ENCODE data around the gene NCKAP5. TPM values are rescaled to one million over a fixed set of nuclear protein-coding genes. Genes with fewer than 3 reads are reported as not detected.

Gene NCKAP5
- polyA plus RNA-seq, 2 donors, result 2.2 to 3.0 TPM

DNA sequence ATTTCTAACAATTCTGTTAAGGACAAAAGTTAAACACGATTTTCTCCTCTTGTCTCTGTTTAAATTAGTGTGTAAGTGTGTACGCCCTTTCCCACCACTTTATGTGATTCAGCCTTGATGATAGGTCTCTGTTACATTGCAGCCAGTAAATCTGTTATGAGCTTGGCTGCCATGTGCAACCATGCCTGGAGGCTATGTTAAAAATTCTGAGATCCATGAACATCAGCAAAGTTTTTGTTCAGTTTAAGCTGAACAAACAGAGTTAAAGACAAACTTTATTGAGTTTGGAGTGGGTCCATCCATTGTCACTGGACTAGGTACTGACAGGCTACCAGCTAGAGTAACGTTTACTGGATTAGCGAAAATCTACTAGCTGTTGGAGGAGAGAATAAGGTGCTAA lies 110.4 kb downstream of the NCKAP5 start:
- Histone ChIP-seq H3K27ac (ENCODE audit: low read depth in 2 of 2, low read length in 1 of 2) (no peak overlapping the region), H3K27me3 (ENCODE audit: control insufficient read depth in 1 of 2, insufficient read depth in 2 of 2, low read length in 2 of 2) (no peaks in the 10 kb centered on the region), H3K36me3 (ENCODE audit: control insufficient read depth in 2 of 2, insufficient read depth in 2 of 2, low read length in 1 of 2) (no peaks in the 10 kb centered on the region), H3K4me1 (ENCODE audit: control insufficient read depth in 2 of 2, insufficient read depth in 2 of 2, low read length in 1 of 2) (no peaks in the 10 kb centered on the region), H3K9me3 (ENCODE audit: control insufficient read depth in 2 of 2, insufficient read depth in 1 of 2, low read depth in 1 of 2, low read length in 1 of 2) (peaks cover 0 to 3% of the 10 kb centered on the region in 2 donors), H3K4me3 (ENCODE audit: low read depth in 1 of 2, low read length in 2 of 2) (no peak overlapping the region)
- WGBS, 2 donors, result 47 to 58% methylated on average over 4 of the region's 4 CpGs

DNA sequence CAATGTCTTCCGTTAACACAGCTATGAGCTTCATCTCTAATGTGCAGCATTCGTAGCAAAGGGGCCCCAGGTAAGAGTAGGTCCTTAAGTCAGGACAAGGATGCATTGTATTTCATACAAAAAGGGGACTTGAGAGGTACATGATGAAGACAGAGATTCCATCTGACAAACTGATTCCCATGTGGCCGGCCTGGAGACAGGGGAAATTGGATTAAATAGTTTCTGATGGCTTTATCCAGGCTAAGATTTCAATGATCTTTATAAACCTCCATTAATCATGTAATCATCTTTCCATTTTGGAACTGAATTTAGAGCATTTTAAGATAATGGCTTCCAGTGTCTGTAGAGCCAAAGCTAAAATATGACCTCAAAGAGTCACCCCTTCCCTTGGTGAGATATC lies 111.3 kb downstream of the NCKAP5 start:
- no peaks in the 10 kb centered on the region for H3K4me1 ChIP-seq (ENCODE audit: control insufficient read depth in 2 of 2, insufficient read depth in 2 of 2, low read length in 1 of 2)
- H3K9me3 ChIP-seq (ENCODE audit: control insufficient read depth in 2 of 2, insufficient read depth in 1 of 2, low read depth in 1 of 2, low read length in 1 of 2), result peaks cover 0 to 3% of the 10 kb centered on the region in 2 donors
- H3K36me3 ChIP-seq (ENCODE audit: control insufficient read depth in 2 of 2, insufficient read depth in 2 of 2, low read length in 1 of 2), result no peaks in the 10 kb centered on the region
- H3K4me3 ChIP-seq (ENCODE audit: low read depth in 1 of 2, low read length in 2 of 2), result no peak overlapping the region
- no peak overlapping the region for H3K27ac ChIP-seq (ENCODE audit: low read depth in 2 of 2, low read length in 1 of 2)
- H3K27me3 ChIP-seq (ENCODE audit: control insufficient read depth in 1 of 2, insufficient read depth in 2 of 2, low read length in 2 of 2), result no peaks in the 10 kb centered on the region
- 77 to 86% methylated on average over 3 of the region's 3 CpGs for WGBS, 2 donors

DNA sequence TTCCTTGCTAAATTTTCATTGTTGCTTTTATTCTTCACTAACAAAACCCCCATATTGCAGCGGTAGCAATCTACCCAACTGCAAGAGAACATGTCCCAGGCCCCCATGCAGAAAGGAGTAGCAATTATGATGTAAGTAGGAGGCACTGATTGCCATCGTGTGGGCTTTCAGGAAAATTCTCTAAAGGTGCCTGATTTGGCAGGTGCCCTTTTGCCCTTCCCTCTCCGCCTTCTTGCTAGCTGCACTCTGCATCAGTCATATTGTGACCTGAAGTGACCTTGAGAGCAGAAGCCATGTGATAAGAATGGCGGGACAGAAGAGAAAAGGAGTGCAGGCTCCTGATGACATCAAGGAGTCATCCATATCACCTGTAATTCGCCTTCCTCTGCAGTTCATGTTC lies 112.1 kb downstream of the NCKAP5 start:
- H3K4me1 ChIP-seq (ENCODE audit: control insufficient read depth in 2 of 2, insufficient read depth in 2 of 2, low read length in 1 of 2), result no peaks in the 10 kb centered on the region
- H3K4me3 ChIP-seq (ENCODE audit: low read depth in 1 of 2, low read length in 2 of 2), result no peak overlapping the region
- H3K27ac ChIP-seq (ENCODE audit: low read depth in 2 of 2, low read length in 1 of 2), result no peak overlapping the region
- H3K9me3 ChIP-seq (ENCODE audit: control insufficient read depth in 2 of 2, insufficient read depth in 1 of 2, low read depth in 1 of 2, low read length in 1 of 2), result peaks cover 0 to 3% of the 10 kb centered on the region in 2 donors
- WGBS, 2 donors, result 71 to 85% methylated on average over 5 of the region's 5 CpGs
- no peaks in the 10 kb centered on the region for H3K36me3 ChIP-seq (ENCODE audit: control insufficient read depth in 2 of 2, insufficient read depth in 2 of 2, low read length in 1 of 2)
- no peaks in the 10 kb centered on the region for H3K27me3 ChIP-seq (ENCODE audit: control insufficient read depth in 1 of 2, insufficient read depth in 2 of 2, low read length in 2 of 2)

DNA sequence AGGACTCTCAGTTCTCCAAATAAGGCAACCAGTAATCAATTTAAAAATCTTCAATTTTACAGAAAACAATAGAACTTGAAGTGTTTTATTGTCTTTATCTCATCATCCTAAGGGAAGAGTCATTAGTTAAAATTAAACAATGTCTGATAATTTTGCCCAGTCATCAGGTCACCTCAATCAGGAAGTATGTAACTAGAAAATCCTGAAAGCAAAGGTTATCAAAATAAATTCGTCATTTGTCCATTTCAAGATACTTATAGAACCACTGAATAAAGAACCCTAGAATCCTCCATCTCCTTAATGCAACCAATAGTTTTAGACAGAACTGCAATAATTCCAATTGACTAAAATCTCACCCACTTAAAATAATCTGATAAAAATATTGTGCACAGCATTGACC lies 115.2 kb downstream of the NCKAP5 start:
- no peaks in the 10 kb centered on the region for H3K4me1 ChIP-seq (ENCODE audit: control insufficient read depth in 2 of 2, insufficient read depth in 2 of 2, low read length in 1 of 2)
- H3K4me3 ChIP-seq (ENCODE audit: low read depth in 1 of 2, low read length in 2 of 2), result no peak overlapping the region
- H3K27me3 ChIP-seq (ENCODE audit: control insufficient read depth in 1 of 2, insufficient read depth in 2 of 2, low read length in 2 of 2), result no peaks in the 10 kb centered on the region
- no peaks in the 10 kb centered on the region for H3K36me3 ChIP-seq (ENCODE audit: control insufficient read depth in 2 of 2, insufficient read depth in 2 of 2, low read length in 1 of 2)
- peaks cover 0 to 3% of the 10 kb centered on the region in 2 donors for H3K9me3 ChIP-seq (ENCODE audit: control insufficient read depth in 2 of 2, insufficient read depth in 1 of 2, low read depth in 1 of 2, low read length in 1 of 2)
- 46 to 62% methylated on average over 1 of the region's 1 CpG for WGBS, 2 donors
- H3K27ac ChIP-seq (ENCODE audit: low read depth in 2 of 2, low read length in 1 of 2), result no peak overlapping the region

DNA sequence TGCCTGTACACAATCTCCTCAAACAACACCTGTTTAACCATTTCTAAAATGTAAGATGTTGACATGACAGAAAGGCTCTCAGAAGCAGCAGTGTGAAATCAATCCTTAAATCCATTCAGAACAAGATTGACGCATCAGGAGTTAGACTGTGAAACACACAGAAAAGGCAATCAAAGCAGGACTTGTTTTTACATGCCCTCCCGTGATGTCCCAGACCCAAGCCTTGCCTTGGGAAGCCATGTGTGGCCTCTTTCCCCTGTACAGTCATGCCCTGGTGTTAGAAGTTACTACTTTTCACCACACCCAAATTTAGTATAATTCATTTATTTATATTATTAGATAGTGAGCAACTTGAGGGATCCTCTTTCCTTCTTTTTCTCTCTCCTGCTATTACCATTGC lies 115.7 kb downstream of the NCKAP5 start:
- H3K4me3 ChIP-seq (ENCODE audit: low read depth in 1 of 2, low read length in 2 of 2), result no peak overlapping the region
- H3K36me3 ChIP-seq (ENCODE audit: control insufficient read depth in 2 of 2, insufficient read depth in 2 of 2, low read length in 1 of 2), result no peaks in the 10 kb centered on the region
- WGBS, 2 donors, result 57 to 60% methylated on average over 2 of the region's 2 CpGs
- H3K9me3 ChIP-seq (ENCODE audit: control insufficient read depth in 2 of 2, insufficient read depth in 1 of 2, low read depth in 1 of 2, low read length in 1 of 2), result peaks cover 0 to 3% of the 10 kb centered on the region in 2 donors
- H3K27ac ChIP-seq (ENCODE audit: low read depth in 2 of 2, low read length in 1 of 2), result no peak overlapping the region
- H3K27me3 ChIP-seq (ENCODE audit: control insufficient read depth in 1 of 2, insufficient read depth in 2 of 2, low read length in 2 of 2), result no peaks in the 10 kb centered on the region
- H3K4me1 ChIP-seq (ENCODE audit: control insufficient read depth in 2 of 2, insufficient read depth in 2 of 2, low read length in 1 of 2), result no peaks in the 10 kb centered on the region

DNA sequence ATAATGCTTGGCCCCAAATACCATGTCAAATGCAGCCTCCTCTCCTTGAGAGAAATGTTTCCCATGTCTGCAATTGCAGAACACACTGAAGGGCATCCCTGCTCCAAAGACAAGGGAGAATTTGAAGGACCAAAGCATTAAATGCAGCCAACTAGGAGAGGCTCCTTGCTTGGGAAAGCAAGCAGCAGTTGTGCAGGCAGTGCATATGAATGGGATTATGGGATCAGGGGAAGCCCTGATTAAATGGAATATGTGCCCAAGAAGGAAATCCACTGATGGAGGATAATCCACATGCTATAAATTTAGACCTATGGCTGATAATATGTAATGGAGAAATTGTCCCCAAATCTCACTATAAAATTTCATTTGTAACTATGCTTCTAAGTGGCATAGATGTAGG lies 116.1 kb downstream of the NCKAP5 start:
- Histone ChIP-seq H3K27ac (ENCODE audit: low read depth in 2 of 2, low read length in 1 of 2) (peak overlapping the region; percentile 22 to 64), H3K27me3 (ENCODE audit: control insufficient read depth in 1 of 2, insufficient read depth in 2 of 2, low read length in 2 of 2) (no peaks in the 10 kb centered on the region), H3K9me3 (ENCODE audit: control insufficient read depth in 2 of 2, insufficient read depth in 1 of 2, low read depth in 1 of 2, low read length in 1 of 2) (peaks cover 0 to 3% of the 10 kb centered on the region in 2 donors), H3K4me3 (ENCODE audit: low read depth in 1 of 2, low read length in 2 of 2) (no peak overlapping the region), H3K36me3 (ENCODE audit: control insufficient read depth in 2 of 2, insufficient read depth in 2 of 2, low read length in 1 of 2) (no peaks in the 10 kb centered on the region), H3K4me1 (ENCODE audit: control insufficient read depth in 2 of 2, insufficient read depth in 2 of 2, low read length in 1 of 2) (no peaks in the 10 kb centered on the region)

DNA sequence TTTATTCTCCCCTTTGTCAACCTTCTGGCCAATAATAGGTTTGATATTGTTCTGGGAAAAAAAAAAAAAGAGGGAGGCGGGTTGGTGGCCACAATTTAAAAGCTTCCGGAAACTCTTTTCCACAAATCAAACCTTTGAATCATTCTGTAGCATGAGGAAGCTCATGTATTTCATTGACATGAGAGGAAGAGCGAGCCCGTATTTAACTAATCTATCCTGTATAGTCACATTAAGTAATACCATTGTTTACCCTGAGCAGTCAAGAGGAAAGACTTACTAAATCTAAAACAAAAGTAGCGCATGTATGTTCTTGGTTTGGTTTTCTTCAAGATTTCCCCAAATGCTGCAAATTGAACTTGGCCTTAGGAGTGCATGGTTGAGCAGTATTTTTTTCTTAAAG lies 120.1 kb downstream of the NCKAP5 start:
- no peaks in the 10 kb centered on the region for H3K27me3 ChIP-seq (ENCODE audit: control insufficient read depth in 1 of 2, insufficient read depth in 2 of 2, low read length in 2 of 2)
- no peak overlapping the region for H3K4me3 ChIP-seq (ENCODE audit: low read depth in 1 of 2, low read length in 2 of 2)
- 57 to 74% methylated on average over 5 of the region's 5 CpGs for WGBS, 2 donors
- no peaks in the 10 kb centered on the region for H3K4me1 ChIP-seq (ENCODE audit: control insufficient read depth in 2 of 2, insufficient read depth in 2 of 2, low read length in 1 of 2)
- H3K9me3 ChIP-seq (ENCODE audit: control insufficient read depth in 2 of 2, insufficient read depth in 1 of 2, low read depth in 1 of 2, low read length in 1 of 2), result peaks cover 0 to 1% of the 10 kb centered on the region in 2 donors
- H3K27ac ChIP-seq (ENCODE audit: low read depth in 2 of 2, low read length in 1 of 2), result no peak overlapping the region
- H3K36me3 ChIP-seq (ENCODE audit: control insufficient read depth in 2 of 2, insufficient read depth in 2 of 2, low read length in 1 of 2), result no peaks in the 10 kb centered on the region

DNA sequence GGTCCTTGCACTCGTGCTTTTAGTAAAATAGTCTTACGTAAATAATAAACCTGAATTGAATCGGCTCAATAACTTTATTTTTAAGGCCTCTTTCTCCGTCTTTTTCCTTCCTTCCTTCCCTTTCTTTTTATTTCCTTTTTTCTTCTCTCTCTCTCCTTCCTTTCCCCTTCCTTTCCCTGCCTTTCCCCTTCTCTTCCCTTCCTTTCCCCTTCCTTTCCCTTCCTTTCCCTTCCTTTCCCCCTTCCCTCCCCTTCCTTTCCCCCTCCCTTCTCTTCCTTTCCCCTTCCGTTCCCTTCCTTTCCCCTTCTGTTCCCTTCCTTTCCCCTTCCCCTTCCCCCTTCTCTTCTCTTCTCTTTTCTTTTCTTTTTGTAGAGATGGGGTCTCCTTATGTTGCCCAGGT lies 121.0 kb downstream of the NCKAP5 start:
- H3K4me3 ChIP-seq (ENCODE audit: low read depth in 1 of 2, low read length in 2 of 2), result no peak overlapping the region
- no peaks in the 10 kb centered on the region for H3K27me3 ChIP-seq (ENCODE audit: control insufficient read depth in 1 of 2, insufficient read depth in 2 of 2, low read length in 2 of 2)
- peaks cover 0 to 1% of the 10 kb centered on the region in 2 donors for H3K9me3 ChIP-seq (ENCODE audit: control insufficient read depth in 2 of 2, insufficient read depth in 1 of 2, low read depth in 1 of 2, low read length in 1 of 2)
- 85 to 89% methylated on average over 5 of the region's 5 CpGs for WGBS, 2 donors
- no peak overlapping the region for H3K27ac ChIP-seq (ENCODE audit: low read depth in 2 of 2, low read length in 1 of 2)
- no peaks in the 10 kb centered on the region for H3K4me1 ChIP-seq (ENCODE audit: control insufficient read depth in 2 of 2, insufficient read depth in 2 of 2, low read length in 1 of 2)
- no peaks in the 10 kb centered on the region for H3K36me3 ChIP-seq (ENCODE audit: control insufficient read depth in 2 of 2, insufficient read depth in 2 of 2, low read length in 1 of 2)

DNA sequence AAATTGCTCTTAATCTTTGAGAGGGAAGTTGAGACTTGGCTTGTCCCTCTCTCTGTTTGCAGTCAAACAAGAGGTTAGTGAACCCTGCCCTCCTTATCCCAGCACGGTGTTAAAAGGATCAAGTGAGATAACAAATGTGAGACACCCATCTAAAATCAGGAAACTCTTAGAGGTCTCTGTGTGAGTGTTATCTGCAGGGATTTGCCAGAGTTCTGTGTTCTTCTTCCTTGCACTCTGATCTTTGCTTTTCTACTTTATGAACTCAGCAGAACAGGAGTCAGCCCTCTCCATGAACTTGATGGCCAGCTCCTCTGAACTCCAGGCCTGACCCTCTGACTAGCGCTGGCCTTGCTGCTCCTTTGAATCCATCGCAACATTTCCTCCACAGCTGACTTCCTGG lies 123.8 kb downstream of the NCKAP5 start:
- Histone ChIP-seq H3K4me1 (ENCODE audit: control insufficient read depth in 2 of 2, insufficient read depth in 2 of 2, low read length in 1 of 2) (no peaks in the 10 kb centered on the region), H3K27me3 (ENCODE audit: control insufficient read depth in 1 of 2, insufficient read depth in 2 of 2, low read length in 2 of 2) (no peaks in the 10 kb centered on the region), H3K4me3 (ENCODE audit: low read depth in 1 of 2, low read length in 2 of 2) (no peak overlapping the region), H3K27ac (ENCODE audit: low read depth in 2 of 2, low read length in 1 of 2) (no peak overlapping the region), H3K9me3 (ENCODE audit: control insufficient read depth in 2 of 2, insufficient read depth in 1 of 2, low read depth in 1 of 2, low read length in 1 of 2) (peaks cover 0 to 1% of the 10 kb centered on the region in 2 donors), H3K36me3 (ENCODE audit: control insufficient read depth in 2 of 2, insufficient read depth in 2 of 2, low read length in 1 of 2) (no peaks in the 10 kb centered on the region)
- 52 to 68% methylated on average over 3 of the region's 3 CpGs for WGBS, 2 donors

DNA sequence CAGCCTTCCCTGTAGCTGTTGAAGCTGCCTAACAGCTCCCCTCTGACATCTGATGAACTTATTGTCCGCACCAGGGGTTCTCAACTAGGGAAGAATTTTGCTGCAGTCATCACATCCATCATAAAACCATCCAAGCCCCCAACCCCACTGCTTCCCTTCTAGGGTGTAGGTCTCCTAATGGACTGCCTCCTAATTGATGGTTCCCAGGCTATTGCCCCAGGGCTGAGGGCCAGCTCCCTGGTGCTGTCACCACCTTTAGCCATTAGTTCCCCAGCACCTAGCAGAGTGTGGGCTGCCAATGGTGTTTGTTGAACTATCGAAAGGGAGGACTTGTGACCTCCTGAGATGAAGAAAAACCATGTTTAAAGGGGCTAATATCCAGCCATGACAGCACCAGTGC lies 125.9 kb downstream of the NCKAP5 start:
- no peaks in the 10 kb centered on the region for H3K36me3 ChIP-seq (ENCODE audit: control insufficient read depth in 2 of 2, insufficient read depth in 2 of 2, low read length in 1 of 2)
- H3K9me3 ChIP-seq (ENCODE audit: control insufficient read depth in 2 of 2, insufficient read depth in 1 of 2, low read depth in 1 of 2, low read length in 1 of 2), result peaks cover 0 to 1% of the 10 kb centered on the region in 2 donors
- no peak overlapping the region for H3K27ac ChIP-seq (ENCODE audit: low read depth in 2 of 2, low read length in 1 of 2)
- H3K27me3 ChIP-seq (ENCODE audit: control insufficient read depth in 1 of 2, insufficient read depth in 2 of 2, low read length in 2 of 2), result no peaks in the 10 kb centered on the region
- WGBS, 2 donors, result 86 to 95% methylated on average over 2 of the region's 2 CpGs
- no peaks in the 10 kb centered on the region for H3K4me1 ChIP-seq (ENCODE audit: control insufficient read depth in 2 of 2, insufficient read depth in 2 of 2, low read length in 1 of 2)
- no peak overlapping the region for H3K4me3 ChIP-seq (ENCODE audit: low read depth in 1 of 2, low read length in 2 of 2)

Measured in esophagus (tissue), 2 donors.